Stimulated activated CD4-positive, alpha-beta T cell treated with anti-CD3 and anti-CD28 coated beads, TNF-alpha, amount 100 ng/mL, for 1 hour (primary cell): ENCODE results near the gene SLF1.

Source experiments
- DNase-seq, 3 donors: peaks; one replicate each; pipeline ENCODE4 v3.0.0-alpha.2; 2020; ENCODE audit warnings: low read depth in 3 of 3, low spot score in 1 of 3

The SLF1 gene

DNA sequence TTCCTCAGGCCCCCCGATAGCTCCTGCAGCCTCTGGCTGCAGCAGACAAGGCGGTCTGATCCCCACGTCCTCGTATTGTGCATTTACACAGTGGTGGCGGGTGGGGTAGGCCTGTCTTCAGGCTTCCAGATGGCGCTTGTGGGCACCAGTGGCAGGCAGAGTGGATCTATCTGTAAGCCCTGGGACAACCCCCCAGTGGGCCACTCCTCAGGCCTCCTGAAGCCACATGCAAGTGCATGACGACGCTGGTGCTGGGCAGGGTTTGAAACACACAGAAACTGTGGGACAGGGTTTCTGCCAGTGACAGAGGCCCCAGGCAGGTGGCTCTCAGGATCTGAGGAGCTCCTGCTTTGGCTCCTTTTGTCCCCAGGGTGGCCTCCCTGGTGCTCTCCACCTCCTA is 42.0 kb downstream of the SLF1 start:
- no peak for DNase-seq

GRCh38 chr5:94661086-94661485 is 42.6 kb downstream of the SLF1 start:
- DNase-seq: no peak

- DNase-seq: no peak
These were observed 49.5 kb downstream of the SLF1 start for GRCh38 chr5:94667937-94668336.

DNA sequence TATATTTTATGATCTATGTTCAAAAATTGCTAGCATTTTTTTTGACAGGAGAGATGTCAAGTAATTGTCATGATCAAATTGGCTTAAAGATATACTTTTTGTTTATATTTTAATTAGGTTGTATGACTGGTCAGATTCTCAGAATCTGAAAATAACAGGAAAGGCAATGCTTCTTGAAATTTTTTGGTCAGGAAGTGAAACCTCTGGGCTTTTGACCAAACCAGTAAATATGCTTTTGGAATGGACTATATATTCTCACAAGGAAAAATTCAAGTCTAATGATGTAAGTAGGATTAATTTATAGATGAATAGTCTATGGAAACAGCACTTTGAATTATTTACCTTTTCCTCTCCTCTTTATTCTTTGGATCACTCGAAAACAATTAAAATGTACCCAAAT is 52.3 kb downstream of the SLF1 start:
- no peak for DNase-seq

- no peak for DNase-seq
These were observed 54.3 kb downstream of the SLF1 start for GRCh38 chr5:94672746-94673145.

DNA sequence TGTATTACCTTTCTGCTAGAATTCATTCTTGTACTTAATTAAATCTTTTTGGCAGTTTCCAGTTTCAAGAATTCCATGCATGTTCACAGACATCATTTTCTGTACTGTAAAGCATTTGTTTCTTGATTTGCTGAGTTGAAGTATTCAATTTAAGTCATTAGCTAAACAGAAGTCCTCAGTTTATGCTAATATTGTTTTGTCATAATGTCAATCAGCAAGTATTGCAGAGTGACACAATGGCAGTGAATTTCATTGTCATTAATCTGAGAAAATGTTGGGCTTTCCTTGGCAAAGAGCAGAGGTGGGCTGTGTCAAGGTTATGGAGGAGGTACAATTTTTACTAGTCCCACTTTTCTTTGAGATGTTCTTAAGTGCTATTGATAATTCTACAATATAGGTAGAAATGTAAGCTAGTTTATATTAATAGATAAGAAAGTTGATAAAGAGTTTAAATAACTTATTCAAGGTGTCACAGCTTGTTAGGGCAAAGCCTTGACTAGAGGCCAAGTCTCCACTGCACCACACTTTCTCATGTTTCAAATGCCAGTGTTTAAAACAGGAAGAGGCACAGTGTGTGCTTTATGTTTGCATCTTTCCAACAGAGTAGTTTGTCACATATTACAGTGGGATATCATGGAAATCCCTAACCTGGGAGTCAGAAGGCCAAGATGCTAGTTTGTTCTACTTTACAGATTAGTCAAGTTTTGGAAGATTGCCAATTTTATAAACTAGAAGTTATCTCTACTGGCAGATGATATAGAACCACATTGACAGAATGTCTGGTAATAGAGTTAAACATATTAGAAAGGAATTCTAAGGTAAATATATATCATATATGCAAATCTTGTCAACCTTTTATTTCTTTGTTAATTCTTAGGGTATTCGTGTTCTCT is 56.3 kb downstream of the SLF1 start:
- no peak for DNase-seq

DNA sequence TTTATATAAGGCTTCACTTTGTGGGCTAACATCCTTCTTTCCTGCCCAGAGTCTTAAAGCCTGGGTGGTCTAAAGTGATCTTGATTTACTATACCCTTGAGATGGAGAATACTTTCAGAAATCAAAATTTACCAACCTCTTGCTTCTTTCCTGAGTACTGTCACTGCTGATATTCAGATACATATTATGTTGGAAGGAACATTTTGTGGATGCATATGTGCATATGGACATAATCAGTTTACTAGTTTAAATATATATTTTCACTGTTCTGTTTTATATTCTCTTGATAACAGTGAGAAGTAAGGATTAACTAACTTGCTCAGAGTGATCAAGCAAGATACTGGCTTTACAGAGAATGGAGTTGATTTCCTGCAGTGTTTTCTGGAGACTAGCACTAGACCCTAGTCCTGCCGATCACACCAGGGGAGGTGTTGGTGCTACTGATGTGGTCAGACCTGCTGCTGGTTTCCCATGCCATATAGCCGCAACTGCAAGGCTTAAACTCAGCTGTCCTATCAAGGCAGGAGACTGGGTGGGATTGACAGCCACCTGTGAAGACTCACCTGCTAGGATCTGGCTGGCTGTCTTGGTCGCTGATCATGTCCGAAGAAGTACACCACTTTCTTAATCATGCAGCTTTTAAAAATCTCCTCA is 57.6 kb downstream of the SLF1 start:
- no peak for DNase-seq

DNA sequence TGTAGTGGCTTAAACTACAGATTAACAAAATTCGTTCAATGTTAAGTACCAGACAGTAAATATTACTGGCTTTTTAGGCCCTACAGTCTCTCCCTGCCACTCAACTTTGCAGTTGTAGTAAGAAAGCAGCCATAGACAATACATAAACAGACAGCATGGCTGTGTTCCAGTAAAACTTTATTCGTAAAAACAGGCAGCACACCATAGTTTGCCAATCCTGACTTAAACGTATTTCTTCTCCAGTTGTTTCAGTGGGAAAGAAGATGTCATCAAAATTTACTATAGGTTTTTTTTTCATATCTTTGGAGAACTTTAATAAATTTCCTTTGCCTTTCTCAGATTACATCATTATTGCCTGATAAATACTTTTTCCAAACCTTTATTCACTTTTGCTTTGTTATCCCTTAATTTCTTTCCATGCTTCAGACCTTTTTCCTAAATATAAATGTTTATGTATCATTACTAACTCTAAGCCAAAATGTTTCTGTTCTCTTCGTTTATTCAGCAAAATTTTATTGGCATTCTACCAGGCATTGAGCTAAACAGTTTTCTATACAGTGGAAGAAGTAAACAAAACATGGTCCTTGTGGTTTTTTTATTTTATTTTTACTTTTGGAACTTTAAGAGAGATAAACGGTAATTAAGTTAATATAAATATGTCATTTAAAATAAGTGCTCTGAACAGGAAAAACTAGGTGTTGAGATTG is 64.5 kb downstream of the SLF1 start:
- DNase-seq: no peak

DNA sequence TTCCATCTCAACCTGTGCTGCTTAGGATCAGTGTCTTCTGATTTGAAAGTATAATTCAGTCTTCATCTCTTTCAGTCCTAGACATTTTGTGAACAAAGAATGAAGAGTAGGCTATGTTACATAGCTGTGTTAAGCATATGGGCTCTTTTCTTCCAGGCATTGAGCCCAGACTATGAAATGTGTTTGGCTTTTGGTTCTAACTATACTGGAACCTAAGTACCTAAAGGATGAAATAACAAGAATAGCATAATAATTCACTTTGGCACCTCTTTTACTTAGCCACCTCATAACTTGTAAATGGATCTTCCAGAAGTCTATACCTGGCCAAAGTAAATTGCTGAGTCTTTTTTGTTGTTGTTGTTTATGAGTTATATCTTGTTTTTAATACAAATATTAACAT is 71.4 kb downstream of the SLF1 start:
- no peak for DNase-seq

DNA sequence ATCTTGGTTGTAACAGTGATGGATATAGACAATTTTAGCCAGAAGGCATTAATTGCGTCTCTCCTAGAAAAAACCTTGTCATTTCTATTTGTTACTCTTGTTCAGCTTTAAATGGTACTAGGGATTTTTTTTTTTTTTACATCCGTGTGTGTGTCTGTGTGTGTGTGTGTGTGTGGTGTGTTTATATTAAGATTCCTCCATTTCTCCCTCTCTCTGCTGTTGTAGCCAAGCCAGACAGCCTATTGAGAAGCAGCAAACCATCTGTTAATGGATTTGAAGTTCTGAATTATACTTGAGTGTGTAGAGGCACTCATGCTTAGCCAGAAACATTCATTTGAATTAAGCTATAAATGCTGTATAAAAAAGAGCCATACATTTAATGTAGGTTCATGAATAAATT is 72.3 kb downstream of the SLF1 start:
- no peak for DNase-seq

DNA sequence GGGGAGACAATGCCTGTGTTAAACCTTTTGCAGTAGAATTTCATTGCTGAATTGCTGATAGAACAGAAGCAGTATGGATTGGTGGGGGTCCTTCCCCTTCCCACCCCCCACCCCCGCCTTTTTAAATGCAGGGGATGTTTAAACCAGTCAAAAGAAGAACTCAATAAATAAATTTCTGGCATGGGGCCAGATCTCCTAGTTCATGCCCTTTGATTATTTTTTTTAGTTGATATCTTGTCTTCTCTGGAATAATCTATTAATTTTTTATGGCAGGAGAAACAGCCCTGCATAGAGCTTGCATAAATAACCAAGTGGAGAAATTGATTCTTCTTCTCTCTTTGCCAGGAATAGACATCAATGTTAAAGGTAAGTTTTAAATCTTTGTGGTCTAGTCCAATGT is 72.8 kb downstream of the SLF1 start:
- DNase-seq: no peak

GRCh38 chr5:94691949-94692348 is 73.5 kb downstream of the SLF1 start:
- no peak for DNase-seq

GRCh38 chr5:94692581-94692980 is 74.1 kb downstream of the SLF1 start:
- no peak for DNase-seq

DNA sequence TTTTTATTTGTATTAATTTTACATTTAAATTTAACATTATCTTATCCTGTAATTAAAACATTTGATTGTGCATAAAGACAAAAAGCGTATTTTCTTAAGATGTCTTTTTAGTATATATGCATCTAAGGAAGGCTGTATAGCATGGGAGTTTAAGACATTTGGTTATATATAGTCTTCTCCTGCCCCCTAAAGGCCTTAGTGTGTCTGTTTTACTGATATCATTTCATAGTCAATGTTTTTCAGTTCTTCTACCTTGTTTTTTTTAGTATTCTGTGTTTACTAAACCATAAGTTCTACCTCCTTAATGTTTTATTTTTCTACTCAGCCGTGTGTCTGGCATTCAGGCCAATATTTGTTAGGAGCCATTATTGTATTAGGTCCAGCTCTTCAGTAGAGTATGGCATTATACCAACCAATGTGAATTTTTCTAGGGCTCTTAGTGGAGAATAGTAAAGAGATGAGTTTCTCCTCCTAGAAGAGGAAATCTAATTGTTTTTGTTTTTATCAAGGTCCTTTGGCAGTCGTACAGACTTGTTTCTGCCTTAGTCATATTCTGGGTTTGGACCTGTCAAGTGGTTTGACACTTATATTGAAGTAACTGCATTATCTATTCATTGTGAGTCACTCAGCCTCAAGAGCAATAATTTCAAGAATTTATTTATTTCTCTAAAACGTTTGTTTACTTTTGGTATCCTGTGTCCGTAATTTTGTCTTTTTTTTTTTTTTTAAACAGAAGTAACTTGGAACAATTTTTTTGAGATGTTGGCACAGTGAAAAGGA is 74.8 kb downstream of the SLF1 start:
- no peak for DNase-seq

- no peak for DNase-seq
These were observed 75.4 kb downstream of the SLF1 start for GRCh38 chr5:94693845-94694370.

GRCh38 chr5:94694671-94695070 is 76.2 kb downstream of the SLF1 start:
- DNase-seq: no peak

GRCh38 chr5:94698197-94698596 is 79.7 kb downstream of the SLF1 start:
- DNase-seq: no peak

DNA sequence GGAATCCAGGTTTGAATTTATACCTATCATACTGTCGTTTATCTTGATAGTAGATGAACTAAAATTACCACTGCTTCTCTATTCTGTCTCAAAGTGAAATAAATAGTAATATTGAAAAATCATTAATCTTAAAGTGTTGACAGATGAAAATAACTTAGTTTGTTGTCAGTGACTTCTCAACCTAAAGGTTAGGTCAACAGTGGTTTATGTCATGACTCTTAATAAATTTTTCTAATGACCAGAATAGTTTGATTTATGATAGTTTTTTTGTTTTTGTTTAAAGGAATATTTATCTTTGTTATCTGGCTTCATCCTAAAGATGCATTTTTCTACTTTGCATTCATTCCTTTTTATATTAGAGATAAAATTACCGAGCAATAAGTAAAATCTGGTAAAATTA is 81.1 kb downstream of the SLF1 start:
- no peak for DNase-seq

DNA sequence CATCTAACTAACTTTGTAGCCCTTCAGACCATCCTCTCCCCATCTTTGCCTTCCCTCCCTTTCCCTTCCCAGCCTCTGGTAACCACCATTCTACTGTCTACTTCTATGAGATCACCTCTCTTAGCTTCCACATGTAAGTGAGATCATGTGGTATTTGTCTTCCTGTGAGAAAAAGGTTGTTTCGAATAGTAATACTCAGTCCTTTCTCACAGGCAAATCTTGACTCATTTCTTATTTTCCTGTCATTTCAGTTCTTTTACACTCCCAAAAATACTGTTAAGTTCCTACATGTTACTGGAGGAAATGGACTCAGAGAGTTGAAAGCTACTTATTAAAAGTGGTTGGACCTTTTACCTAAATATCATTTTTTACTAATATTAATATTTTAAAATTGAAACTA is 82.1 kb downstream of the SLF1 start:
- no peak for DNase-seq

DNA sequence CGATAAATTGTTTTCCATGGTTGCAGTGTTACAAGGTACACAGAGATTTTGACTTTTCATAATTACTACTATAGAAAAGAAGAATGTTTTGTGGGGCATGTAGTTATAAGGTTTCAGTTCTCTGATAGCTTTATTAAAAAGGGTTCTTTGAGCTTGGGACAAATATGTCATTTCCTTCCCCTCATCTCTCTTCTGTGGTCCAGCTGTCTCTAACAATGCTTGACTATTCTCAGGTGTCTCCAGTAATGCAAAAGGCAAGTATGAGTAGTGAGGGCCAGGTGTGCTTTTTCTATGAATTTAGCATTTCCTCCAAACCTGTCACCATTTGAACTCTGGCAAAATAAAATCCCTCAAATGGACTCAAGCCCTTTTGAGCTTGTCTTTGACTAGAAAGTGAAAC is 84.3 kb downstream of the SLF1 start:
- no peak for DNase-seq

- no peak for DNase-seq
These were observed 87.0 kb downstream of the SLF1 start for GRCh38 chr5:94705427-94705826.
